ENCODE results near the gene CHST9. TPM values are rescaled to one million over a fixed set of nuclear protein-coding genes. Genes with fewer than 3 reads are reported as not detected.

CHST9 gene
- total RNA-seq, 1 experiment from 2014 or later, result 19.2 TPM

DNA sequence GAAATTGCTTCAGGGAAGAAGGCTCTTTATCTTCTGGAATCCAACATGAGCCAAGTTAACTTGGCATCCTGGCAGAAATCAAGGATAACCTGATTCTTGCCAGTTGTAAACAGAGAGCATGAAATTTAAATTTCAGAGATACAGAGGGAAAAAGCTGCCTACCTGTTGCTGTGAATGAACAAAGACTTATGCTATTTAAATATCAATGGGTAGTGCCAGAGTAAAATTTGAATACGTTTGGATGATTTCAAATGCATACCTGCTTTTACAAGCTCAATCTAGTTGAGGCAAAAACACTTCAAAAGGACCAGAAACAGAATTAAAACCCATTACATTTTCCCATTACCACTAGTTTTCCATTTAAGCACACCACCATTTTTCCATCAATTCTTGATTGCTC is 60.9 kb downstream of the CHST9 start:
- POLR2A ChIA-PET, result no interaction called here
- CTCF ChIA-PET, result interaction anchor here (1.4 kb wide), 1 partner anchor 61 kb away, joined by 3 read pairs; the partner anchor contains the start of gene CHST9
- Mint-ChIP-seq H3K27ac (peak overlapping the region; percentile 90), H3K4me1 (peaks cover 40% of the 10 kb centered on the region), H3K27me3 (ENCODE audit: low read depth) (no peaks in the 10 kb centered on the region), H3K36me3 (no peaks in the 10 kb centered on the region), H3K4me3 (peak overlapping the region; percentile 10), H3K9me3 (no peaks in the 10 kb centered on the region)
- no peak for DNase-seq (ENCODE audit: low spot score)
- ATAC-seq, result peak; percentile 66
- TF ChIP-seq ATF1 (CRISPR knock-in tag; IDR thresholded peaks at IDR 0.05) (no peak), NFYB (CRISPR knock-in tag; conservative IDR thresholded peaks at IDR 0.05; ENCODE audit: low read depth) (no peak), GTF2I (CRISPR knock-in tag; conservative IDR thresholded peaks at IDR 0.05) (no peak), NR3C1 (CRISPR knock-in tag; conservative IDR thresholded peaks at IDR 0.05; ENCODE audit: low read depth) (no peak), ZNF121 (CRISPR knock-in tag; IDR thresholded peaks at IDR 0.05) (no peak), RELA (CRISPR knock-in tag; IDR thresholded peaks at IDR 0.05; ENCODE audit: borderline replicate concordance) (no peak), EMX1 (CRISPR knock-in tag; IDR thresholded peaks at IDR 0.05) (no peak), ZNF317 (CRISPR knock-in tag; IDR thresholded peaks at IDR 0.05; ENCODE audit: borderline replicate concordance, low read depth) (no peak)
- TF ChIP-seq, protein P1, sequence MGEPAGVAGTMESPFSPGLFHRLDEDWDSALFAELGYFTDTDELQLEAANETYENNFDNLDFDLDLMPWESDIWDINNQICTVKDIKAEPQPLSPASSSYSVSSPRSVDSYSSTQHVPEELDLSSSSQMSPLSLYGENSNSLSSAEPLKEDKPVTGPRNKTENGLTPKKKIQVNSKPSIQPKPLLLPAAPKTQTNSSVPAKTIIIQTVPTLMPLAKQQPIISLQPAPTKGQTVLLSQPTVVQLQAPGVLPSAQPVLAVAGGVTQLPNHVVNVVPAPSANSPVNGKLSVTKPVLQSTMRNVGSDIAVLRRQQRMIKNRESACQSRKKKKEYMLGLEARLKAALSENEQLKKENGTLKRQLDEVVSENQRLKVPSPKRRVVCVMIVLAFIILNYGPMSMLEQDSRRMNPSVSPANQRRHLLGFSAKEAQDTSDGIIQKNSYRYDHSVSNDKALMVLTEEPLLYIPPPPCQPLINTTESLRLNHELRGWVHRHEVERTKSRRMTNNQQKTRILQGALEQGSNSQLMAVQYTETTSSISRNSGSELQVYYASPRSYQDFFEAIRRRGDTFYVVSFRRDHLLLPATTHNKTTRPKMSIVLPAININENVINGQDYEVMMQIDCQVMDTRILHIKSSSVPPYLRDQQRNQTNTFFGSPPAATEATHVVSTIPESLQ (CRISPR knock-in tag; IDR thresholded peaks at IDR 0.05), result no peak
- TF ChIP-seq, protein P2, sequence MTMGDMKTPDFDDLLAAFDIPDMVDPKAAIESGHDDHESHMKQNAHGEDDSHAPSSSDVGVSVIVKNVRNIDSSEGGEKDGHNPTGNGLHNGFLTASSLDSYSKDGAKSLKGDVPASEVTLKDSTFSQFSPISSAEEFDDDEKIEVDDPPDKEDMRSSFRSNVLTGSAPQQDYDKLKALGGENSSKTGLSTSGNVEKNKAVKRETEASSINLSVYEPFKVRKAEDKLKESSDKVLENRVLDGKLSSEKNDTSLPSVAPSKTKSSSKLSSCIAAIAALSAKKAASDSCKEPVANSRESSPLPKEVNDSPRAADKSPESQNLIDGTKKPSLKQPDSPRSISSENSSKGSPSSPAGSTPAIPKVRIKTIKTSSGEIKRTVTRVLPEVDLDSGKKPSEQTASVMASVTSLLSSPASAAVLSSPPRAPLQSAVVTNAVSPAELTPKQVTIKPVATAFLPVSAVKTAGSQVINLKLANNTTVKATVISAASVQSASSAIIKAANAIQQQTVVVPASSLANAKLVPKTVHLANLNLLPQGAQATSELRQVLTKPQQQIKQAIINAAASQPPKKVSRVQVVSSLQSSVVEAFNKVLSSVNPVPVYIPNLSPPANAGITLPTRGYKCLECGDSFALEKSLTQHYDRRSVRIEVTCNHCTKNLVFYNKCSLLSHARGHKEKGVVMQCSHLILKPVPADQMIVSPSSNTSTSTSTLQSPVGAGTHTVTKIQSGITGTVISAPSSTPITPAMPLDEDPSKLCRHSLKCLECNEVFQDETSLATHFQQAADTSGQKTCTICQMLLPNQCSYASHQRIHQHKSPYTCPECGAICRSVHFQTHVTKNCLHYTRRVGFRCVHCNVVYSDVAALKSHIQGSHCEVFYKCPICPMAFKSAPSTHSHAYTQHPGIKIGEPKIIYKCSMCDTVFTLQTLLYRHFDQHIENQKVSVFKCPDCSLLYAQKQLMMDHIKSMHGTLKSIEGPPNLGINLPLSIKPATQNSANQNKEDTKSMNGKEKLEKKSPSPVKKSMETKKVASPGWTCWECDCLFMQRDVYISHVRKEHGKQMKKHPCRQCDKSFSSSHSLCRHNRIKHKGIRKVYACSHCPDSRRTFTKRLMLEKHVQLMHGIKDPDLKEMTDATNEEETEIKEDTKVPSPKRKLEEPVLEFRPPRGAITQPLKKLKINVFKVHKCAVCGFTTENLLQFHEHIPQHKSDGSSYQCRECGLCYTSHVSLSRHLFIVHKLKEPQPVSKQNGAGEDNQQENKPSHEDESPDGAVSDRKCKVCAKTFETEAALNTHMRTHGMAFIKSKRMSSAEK (CRISPR knock-in tag; IDR thresholded peaks at IDR 0.05; ENCODE audit: borderline replicate concordance), result no peak
- TF ChIP-seq, protein P3, sequence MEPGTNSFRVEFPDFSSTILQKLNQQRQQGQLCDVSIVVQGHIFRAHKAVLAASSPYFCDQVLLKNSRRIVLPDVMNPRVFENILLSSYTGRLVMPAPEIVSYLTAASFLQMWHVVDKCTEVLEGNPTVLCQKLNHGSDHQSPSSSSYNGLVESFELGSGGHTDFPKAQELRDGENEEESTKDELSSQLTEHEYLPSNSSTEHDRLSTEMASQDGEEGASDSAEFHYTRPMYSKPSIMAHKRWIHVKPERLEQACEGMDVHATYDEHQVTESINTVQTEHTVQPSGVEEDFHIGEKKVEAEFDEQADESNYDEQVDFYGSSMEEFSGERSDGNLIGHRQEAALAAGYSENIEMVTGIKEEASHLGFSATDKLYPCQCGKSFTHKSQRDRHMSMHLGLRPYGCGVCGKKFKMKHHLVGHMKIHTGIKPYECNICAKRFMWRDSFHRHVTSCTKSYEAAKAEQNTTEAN (CRISPR knock-in tag; IDR thresholded peaks at IDR 0.05), result no peak
- TF ChIP-seq, protein P4, sequence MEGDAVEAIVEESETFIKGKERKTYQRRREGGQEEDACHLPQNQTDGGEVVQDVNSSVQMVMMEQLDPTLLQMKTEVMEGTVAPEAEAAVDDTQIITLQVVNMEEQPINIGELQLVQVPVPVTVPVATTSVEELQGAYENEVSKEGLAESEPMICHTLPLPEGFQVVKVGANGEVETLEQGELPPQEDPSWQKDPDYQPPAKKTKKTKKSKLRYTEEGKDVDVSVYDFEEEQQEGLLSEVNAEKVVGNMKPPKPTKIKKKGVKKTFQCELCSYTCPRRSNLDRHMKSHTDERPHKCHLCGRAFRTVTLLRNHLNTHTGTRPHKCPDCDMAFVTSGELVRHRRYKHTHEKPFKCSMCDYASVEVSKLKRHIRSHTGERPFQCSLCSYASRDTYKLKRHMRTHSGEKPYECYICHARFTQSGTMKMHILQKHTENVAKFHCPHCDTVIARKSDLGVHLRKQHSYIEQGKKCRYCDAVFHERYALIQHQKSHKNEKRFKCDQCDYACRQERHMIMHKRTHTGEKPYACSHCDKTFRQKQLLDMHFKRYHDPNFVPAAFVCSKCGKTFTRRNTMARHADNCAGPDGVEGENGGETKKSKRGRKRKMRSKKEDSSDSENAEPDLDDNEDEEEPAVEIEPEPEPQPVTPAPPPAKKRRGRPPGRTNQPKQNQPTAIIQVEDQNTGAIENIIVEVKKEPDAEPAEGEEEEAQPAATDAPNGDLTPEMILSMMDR (IDR thresholded peaks at IDR 0.05), result no peak
- TF ChIP-seq, protein P5, sequence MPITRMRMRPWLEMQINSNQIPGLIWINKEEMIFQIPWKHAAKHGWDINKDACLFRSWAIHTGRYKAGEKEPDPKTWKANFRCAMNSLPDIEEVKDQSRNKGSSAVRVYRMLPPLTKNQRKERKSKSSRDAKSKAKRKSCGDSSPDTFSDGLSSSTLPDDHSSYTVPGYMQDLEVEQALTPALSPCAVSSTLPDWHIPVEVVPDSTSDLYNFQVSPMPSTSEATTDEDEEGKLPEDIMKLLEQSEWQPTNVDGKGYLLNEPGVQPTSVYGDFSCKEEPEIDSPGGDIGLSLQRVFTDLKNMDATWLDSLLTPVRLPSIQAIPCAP (CRISPR knock-in tag; IDR thresholded peaks at IDR 0.05), result no peak
- TF ChIP-seq, protein P6, sequence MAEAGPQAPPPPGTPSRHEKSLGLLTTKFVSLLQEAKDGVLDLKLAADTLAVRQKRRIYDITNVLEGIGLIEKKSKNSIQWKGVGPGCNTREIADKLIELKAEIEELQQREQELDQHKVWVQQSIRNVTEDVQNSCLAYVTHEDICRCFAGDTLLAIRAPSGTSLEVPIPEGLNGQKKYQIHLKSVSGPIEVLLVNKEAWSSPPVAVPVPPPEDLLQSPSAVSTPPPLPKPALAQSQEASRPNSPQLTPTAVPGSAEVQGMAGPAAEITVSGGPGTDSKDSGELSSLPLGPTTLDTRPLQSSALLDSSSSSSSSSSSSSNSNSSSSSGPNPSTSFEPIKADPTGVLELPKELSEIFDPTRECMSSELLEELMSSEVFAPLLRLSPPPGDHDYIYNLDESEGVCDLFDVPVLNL (CRISPR knock-in tag; IDR thresholded peaks at IDR 0.05; ENCODE audit: borderline replicate concordance, low read depth), result no peak
- TF ChIP-seq, protein P7, sequence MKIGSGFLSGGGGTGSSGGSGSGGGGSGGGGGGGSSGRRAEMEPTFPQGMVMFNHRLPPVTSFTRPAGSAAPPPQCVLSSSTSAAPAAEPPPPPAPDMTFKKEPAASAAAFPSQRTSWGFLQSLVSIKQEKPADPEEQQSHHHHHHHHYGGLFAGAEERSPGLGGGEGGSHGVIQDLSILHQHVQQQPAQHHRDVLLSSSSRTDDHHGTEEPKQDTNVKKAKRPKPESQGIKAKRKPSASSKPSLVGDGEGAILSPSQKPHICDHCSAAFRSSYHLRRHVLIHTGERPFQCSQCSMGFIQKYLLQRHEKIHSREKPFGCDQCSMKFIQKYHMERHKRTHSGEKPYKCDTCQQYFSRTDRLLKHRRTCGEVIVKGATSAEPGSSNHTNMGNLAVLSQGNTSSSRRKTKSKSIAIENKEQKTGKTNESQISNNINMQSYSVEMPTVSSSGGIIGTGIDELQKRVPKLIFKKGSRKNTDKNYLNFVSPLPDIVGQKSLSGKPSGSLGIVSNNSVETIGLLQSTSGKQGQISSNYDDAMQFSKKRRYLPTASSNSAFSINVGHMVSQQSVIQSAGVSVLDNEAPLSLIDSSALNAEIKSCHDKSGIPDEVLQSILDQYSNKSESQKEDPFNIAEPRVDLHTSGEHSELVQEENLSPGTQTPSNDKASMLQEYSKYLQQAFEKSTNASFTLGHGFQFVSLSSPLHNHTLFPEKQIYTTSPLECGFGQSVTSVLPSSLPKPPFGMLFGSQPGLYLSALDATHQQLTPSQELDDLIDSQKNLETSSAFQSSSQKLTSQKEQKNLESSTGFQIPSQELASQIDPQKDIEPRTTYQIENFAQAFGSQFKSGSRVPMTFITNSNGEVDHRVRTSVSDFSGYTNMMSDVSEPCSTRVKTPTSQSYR (CRISPR knock-in tag; IDR thresholded peaks at IDR 0.05), result no peak
- TF ChIP-seq, protein P8, sequence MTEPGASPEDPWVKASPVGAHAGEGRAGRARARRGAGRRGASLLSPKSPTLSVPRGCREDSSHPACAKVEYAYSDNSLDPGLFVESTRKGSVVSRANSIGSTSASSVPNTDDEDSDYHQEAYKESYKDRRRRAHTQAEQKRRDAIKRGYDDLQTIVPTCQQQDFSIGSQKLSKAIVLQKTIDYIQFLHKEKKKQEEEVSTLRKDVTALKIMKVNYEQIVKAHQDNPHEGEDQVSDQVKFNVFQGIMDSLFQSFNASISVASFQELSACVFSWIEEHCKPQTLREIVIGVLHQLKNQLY (CRISPR knock-in tag; IDR thresholded peaks at IDR 0.05), result no peak

Measured in WTC11 (cell line).